Skeletal muscle tissue (tissue), 4 donors: ENCODE data around the gene MED6. TPM values are rescaled to one million over a fixed set of nuclear protein-coding genes. Genes with fewer than 3 reads are reported as not detected.

Experiments
- H3K27ac ChIP-seq: one replicate; pipeline ENCODE4 v1.7.0; 2013; ENCODE audit warnings: mild to moderate bottlenecking, low read depth, low read length, inconsistent platforms
- H3K27me3 ChIP-seq, 3 donors: one replicate each; pipeline ENCODE4 v1.7.0; 2013; ENCODE audit warnings: low read length in 3 of 3; ENCODE audit not compliant: control insufficient read depth in 3 of 3, insufficient read depth in 3 of 3
- H3K36me3 ChIP-seq, 3 donors: one replicate each; pipeline ENCODE4 v1.7.0; 2013; ENCODE audit warnings: low read length in 3 of 3; ENCODE audit not compliant: control insufficient read depth in 3 of 3, insufficient read depth in 3 of 3
- H3K4me1 ChIP-seq, 3 donors: one replicate each; pipeline ENCODE4 v1.7.0; 2013; ENCODE audit warnings: low read length in 3 of 3, mild to moderate bottlenecking in 3 of 3; ENCODE audit not compliant: control insufficient read depth in 3 of 3, insufficient read depth in 3 of 3
- H3K4me3 ChIP-seq, 3 donors: one replicate each; pipeline ENCODE4 v1.7.0; 2013; ENCODE audit warnings: low read length in 3 of 3
- H3K9ac ChIP-seq, 3 donors: one replicate each; pipeline ENCODE4 v1.7.0; 2013; ENCODE audit warnings: low read length in 3 of 3, mild to moderate bottlenecking in 3 of 3, moderate library complexity in 2 of 3, low read depth in 1 of 3
- H3K9me3 ChIP-seq, 3 donors: one replicate each; pipeline ENCODE4 v1.7.0; 2013; ENCODE audit warnings: low read length in 3 of 3; ENCODE audit not compliant: control insufficient read depth in 3 of 3
- total RNA-seq: library from RNA; depleted of rRNA; stranded (reverse); fragments of >200 nt; gene quantifications from one replicate; pipeline ENCODE4 v1.2.3, GENCODE V29; 2014
- donor health status: Osteomylitis.

MED6 gene
- total RNA-seq, 1 donor from 2014 or later = 45.4 TPM

DNA sequence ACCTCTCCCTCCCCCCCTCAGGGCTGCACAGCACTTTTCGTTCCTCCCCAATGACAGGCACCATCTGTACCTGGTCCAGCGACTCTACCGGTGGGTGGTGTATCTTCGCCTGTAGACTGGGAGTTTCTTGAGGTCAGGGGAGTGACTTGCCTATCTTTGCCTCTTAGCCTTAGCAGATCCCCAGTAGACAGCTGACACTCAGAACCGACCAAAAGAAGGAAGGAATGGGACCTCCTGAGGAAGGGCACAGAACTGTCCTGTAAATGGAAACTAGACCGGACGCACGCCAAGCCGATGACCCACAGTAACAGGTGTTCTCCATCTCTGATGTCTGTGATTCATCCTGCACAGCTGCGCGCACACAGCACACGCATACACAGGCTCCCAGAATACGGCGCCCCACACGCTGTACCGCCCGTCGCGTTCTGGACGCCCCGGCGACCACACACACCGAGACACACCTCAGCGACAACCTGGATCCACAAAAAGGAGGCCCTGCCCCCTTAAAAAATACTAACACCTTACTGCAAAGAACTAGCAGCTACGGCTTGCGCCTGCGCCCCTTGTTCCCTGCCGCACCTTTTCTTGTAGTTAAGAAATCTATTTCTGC lies 40.6 kb upstream of the MED6 start:
- Histone ChIP-seq H3K4me3 (peak overlapping the region; percentile 68 to 81 (median 76)), H3K36me3 (no peaks in the 10 kb centered on the region), H3K4me1 (peaks cover 20 to 32% (median 24%) of the 10 kb centered on the region in 3 donors), H3K9ac (peak overlapping the region; percentile 69 to 74 (median 72)), H3K27me3 (peaks cover 0 to 3% (median 0%) of the 10 kb centered on the region in 3 donors), H3K9me3 (no peaks in the 10 kb centered on the region), H3K27ac (peak overlapping the region; percentile 80)

DNA sequence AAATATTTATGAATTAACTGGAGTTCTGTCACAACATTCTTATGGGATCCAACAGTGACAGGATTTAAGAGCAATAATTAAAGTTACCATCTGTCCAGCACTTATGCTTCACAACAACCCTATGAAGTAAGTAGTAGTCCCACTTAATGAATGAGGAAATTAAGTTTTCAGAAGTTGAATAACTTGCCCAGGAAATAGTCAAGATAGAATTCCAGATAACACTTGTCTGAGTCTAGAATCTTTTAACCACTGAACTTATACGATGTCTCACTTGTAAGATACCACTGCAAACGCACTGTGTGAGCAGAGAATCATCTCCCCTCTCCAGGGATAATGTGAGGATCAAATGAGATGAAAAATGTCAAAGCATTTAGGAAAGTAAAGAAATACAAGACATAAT lies 38.0 kb upstream of the MED6 start:
- Histone ChIP-seq H3K27me3 (peaks cover 0 to 3% (median 0%) of the 10 kb centered on the region in 3 donors), H3K9ac (no peak overlapping the region), H3K27ac (no peak overlapping the region), H3K4me3 (no peak overlapping the region), H3K9me3 (no peaks in the 10 kb centered on the region), H3K4me1 (peaks cover 16 to 24% (median 20%) of the 10 kb centered on the region in 3 donors), H3K36me3 (no peaks in the 10 kb centered on the region)

DNA sequence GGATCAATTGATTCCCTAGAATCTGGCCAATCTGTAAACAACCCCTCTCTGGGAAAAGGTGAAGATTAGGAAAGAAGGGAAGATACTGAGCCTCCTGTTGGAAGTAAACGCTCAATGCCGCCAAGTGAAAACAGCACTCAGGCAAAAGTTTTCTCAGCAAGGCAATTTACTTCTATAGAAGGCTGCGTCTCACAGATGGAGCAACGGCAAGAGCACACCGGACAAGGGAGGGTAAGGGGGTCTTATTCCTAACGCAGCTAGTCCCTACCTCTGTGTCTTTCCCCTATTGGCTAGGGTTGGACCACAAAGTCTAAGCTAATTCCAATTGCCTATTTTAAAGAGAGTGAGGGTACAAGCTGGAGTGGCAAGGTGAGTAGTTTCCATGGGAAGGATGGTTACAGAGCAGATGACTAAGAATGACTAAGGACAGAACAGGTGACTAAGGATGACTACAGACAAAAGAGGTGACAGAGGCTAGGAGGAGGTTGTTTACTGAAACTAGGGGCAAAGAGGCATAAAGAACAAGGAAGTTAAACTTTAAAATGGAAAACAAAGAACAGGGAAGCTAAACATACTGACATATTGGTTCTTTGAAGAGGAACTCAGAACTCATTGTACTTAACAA lies 35.6 kb upstream of the MED6 start:
- H3K9me3 ChIP-seq = no peaks in the 10 kb centered on the region
- H3K9ac ChIP-seq = no peak overlapping the region
- H3K27ac ChIP-seq = no peak overlapping the region
- H3K4me1 ChIP-seq = peaks cover 5 to 9% (median 6%) of the 10 kb centered on the region in 3 donors
- H3K27me3 ChIP-seq = peaks cover 0 to 3% (median 0%) of the 10 kb centered on the region in 3 donors
- no peak overlapping the region for H3K4me3 ChIP-seq
- no peaks in the 10 kb centered on the region for H3K36me3 ChIP-seq

DNA sequence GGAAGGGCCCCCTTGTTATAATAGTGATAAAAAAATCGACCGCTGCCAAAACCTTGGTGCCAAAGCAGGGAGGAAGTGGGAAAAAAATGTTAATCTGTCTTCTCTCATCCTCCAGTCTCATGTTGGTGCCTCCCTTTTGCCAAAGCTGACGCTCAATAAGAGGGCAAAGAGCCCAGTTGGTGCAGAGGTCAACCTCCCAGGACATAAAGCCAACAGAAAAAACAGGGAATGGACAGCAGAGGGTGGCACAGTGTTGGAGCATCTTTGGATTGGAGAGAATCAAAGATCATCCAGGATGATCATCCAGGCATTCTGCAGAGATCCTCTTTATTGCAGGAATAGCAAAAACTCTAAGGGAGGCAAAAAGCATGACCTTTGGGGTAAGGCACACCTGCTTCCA lies 31.5 kb upstream of the MED6 start:
- H3K36me3 ChIP-seq = peaks cover 0 to 3% (median 0%) of the 10 kb centered on the region in 3 donors
- no peak overlapping the region for H3K27ac ChIP-seq
- H3K4me3 ChIP-seq = no peak overlapping the region
- no peak overlapping the region for H3K9ac ChIP-seq
- H3K27me3 ChIP-seq = no peaks in the 10 kb centered on the region
- H3K9me3 ChIP-seq = peaks cover 0 to 9% (median 3%) of the 10 kb centered on the region in 3 donors
- no peaks in the 10 kb centered on the region for H3K4me1 ChIP-seq

DNA sequence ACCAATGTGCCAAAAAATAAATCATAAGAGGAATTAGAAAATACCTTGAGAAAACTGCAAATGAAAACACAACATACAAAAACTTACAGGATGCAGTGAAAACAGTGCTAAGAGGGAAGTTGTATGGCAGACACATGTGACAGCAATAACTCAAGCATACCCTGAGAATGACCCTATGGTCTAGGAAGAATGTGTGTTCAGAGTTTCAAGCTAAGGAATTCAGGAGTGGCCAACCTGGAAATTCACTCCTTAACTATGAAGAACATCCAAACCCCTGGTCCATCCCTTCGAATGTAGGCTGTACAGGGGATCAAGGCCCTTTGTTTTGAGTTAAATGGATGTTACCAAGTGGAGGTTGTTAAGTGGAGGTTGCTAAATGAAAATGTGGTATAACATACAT lies 24.5 kb upstream of the MED6 start:
- no peak overlapping the region for H3K9ac ChIP-seq
- H3K36me3 ChIP-seq = peaks cover 0 to 5% (median 0%) of the 10 kb centered on the region in 3 donors
- H3K27ac ChIP-seq = no peak overlapping the region
- no peaks in the 10 kb centered on the region for H3K4me1 ChIP-seq
- peaks cover 0 to 9% (median 3%) of the 10 kb centered on the region in 3 donors for H3K9me3 ChIP-seq
- no peak overlapping the region for H3K4me3 ChIP-seq
- H3K27me3 ChIP-seq = no peaks in the 10 kb centered on the region

DNA sequence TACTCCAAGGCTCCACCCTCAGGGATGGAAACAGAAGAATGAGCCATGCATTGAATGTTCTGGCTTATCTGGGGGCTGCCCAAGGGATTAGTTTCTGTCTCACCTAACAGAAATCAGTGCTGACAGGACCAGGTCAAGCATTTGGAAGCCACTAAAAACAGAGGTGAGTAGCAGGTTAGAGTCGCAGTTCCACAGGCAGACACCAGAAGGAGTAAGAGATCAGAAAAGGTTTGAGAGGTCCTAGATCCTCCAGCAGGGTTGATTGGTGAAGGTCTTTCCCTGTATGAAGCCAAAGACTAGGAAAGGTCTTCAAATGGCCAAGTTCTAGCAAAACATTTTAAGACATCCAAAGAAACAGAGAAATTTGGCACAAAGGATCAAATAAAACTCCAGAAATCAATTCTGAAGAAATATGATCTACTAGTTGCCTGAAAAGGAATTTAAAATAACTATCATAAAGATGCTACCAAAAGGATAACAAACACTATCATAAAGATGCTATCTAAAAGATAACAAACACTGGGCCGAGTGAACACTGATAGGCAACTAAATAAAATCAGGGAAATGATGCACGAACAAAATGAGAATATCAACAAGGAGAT lies 21.8 kb upstream of the MED6 start:
- Histone ChIP-seq H3K27ac (no peak overlapping the region), H3K36me3 (peaks cover 0 to 2% (median 0%) of the 10 kb centered on the region in 3 donors), H3K4me1 (no peaks in the 10 kb centered on the region), H3K27me3 (no peaks in the 10 kb centered on the region), H3K4me3 (no peak overlapping the region), H3K9ac (no peak overlapping the region), H3K9me3 (no peaks in the 10 kb centered on the region)

DNA sequence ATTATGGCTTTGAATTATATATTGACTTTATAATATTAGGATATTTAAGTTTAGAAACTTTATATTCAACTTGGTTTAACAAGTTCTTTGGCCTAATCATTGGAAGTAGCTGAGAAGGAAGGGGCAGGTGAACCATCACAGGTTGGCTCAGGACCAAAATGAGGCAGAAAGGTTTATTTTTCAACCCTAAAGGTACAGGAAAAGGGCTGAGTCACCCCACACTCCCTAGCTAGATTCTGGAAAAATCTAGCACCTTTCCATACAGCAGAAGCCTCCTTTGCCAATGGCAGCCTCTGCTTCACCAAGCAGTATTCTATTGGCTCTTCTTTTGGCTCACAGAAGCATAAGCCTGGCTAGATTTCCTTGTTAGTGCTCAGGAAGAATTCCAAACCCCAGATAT lies 19.3 kb upstream of the MED6 start:
- no peak overlapping the region for H3K4me3 ChIP-seq
- no peak overlapping the region for H3K9ac ChIP-seq
- peaks cover 0 to 2% (median 0%) of the 10 kb centered on the region in 3 donors for H3K36me3 ChIP-seq
- H3K27ac ChIP-seq = no peak overlapping the region
- no peaks in the 10 kb centered on the region for H3K4me1 ChIP-seq
- no peaks in the 10 kb centered on the region for H3K27me3 ChIP-seq
- no peaks in the 10 kb centered on the region for H3K9me3 ChIP-seq

DNA sequence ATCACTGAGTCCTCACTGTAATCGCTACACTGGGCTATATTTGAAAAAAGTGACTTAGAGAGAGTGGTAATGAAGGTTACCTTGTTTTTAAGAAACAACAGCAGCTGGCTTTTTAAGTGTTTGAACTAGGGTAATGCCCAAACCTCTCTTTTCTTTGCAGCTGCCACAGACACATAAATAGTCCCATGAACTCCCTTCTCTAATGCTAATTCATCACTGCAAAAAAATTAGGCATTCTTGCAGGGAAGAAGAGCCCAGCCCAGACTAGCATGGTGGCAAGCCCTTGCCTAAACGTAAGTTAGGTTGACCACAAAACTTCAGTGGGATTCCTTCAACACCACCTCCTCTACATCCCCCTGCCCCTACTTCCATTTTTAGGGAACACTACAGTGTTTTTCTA lies 17.9 kb upstream of the MED6 start:
- Histone ChIP-seq H3K27ac (no peak overlapping the region), H3K27me3 (no peaks in the 10 kb centered on the region), H3K9me3 (no peaks in the 10 kb centered on the region), H3K4me1 (no peaks in the 10 kb centered on the region), H3K36me3 (peaks cover 0 to 2% (median 0%) of the 10 kb centered on the region in 3 donors), H3K9ac (no peak overlapping the region), H3K4me3 (no peak overlapping the region)

DNA sequence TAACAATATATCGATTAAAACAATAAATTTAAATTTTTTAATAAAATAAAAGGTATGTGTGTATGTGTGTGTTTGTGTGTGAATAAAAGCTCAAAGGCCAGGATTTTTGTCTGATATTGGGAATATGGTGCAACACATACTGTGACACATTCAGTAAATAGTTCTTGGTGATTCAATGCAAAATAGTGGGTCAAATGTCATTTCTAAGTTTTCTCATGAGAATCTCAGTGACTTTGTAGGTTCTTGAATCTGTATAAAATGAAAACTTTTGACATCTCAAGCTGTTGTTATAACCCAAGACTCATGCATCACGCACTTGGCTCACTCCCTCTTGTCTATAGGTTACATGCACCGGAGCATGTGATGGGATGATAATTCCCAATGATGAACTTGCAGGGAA lies 16.2 kb upstream of the MED6 start:
- Histone ChIP-seq H3K9me3 (no peaks in the 10 kb centered on the region), H3K4me1 (no peaks in the 10 kb centered on the region), H3K36me3 (peaks cover 0 to 1% (median 0%) of the 10 kb centered on the region in 3 donors), H3K9ac (no peak overlapping the region), H3K27ac (no peak overlapping the region), H3K4me3 (no peak overlapping the region), H3K27me3 (no peaks in the 10 kb centered on the region)

DNA sequence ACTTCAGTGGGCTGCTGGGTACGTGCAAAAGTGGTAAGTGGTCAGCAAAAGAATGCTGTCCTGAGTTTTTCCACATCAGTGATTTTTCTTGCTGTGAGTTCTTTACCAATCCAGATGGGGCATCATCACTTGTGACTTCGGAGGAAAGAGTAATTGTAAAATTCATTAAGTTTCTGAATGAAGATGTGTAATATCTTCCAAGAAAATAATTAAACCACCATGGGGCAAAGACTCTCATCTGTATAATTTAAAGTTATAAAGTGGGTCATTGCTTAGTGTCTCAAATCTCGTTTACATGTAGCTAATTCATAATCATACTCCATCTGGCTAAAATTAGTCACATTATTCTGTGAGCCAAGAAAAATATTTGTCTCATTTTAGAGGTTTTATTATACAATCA lies 10.8 kb upstream of the MED6 start:
- H3K9ac ChIP-seq = no peak overlapping the region
- H3K4me3 ChIP-seq = no peak overlapping the region
- H3K27me3 ChIP-seq = peaks cover 5 to 7% (median 6%) of the 10 kb centered on the region in 3 donors
- H3K9me3 ChIP-seq = no peaks in the 10 kb centered on the region
- no peak overlapping the region for H3K27ac ChIP-seq
- H3K36me3 ChIP-seq = no peaks in the 10 kb centered on the region
- no peaks in the 10 kb centered on the region for H3K4me1 ChIP-seq
